MCF 10A (cell line): ENCODE measurements around the gene UNC93A. TPM values are rescaled to one million over a fixed set of nuclear protein-coding genes. Genes with fewer than 3 reads are reported as not detected.
"Not testable (repeated sequence)": the region's sequence is repeated elsewhere in the genome, so short reads cannot be mapped to it uniquely, and the experiment has no call there.

Experiments
- BruUV-seq: library from RNA; stranded (reverse); fragments of 400-500 nt; replicated peaks from 2 replicates; lab custom pipeline; 2021; lab: Mats Ljungman, UMichigan
- CTCF ChIA-PET: fragments of 300-600 bp; sonication (Branson Sonifier 250); formaldehyde crosslinking; extraction: SDS; loops from one replicate; lab custom pipeline; 2021; ENCODE audit warnings: antibody characterized with exemption, inconsistent platforms; lab: Yijun Ruan, JAX
- POLR2A ChIA-PET: fragments of 300-600, 350-650 bp; sonication (Branson Sonifier 250); formaldehyde crosslinking; extraction: SDS; loops from one replicate; lab custom pipeline; 2020; ENCODE audit warnings: antibody characterized with exemption, inconsistent platforms; lab: Yijun Ruan, JAX
- DNase-seq: peaks from one replicate; pipeline ENCODE4 v3.0.0-alpha.2; 2018; ENCODE audit not compliant: unreplicated experiment
- H3K27ac Mint-ChIP-seq: one replicate; pipeline ENCODE4 v1.8.0; 2022; ENCODE audit warnings: mild to moderate bottlenecking, low read depth, mixed read lengths; ENCODE audit not compliant: unreplicated experiment
- H3K27me3 Mint-ChIP-seq: one replicate; pipeline ENCODE4 v1.8.0; 2022; ENCODE audit warnings: mixed read lengths; ENCODE audit not compliant: insufficient read depth, unreplicated experiment
- H3K36me3 Mint-ChIP-seq: one replicate; pipeline ENCODE4 v1.8.0; 2022; ENCODE audit warnings: mild to moderate bottlenecking, moderate library complexity, mixed read lengths; ENCODE audit not compliant: insufficient read depth, unreplicated experiment
- H3K4me1 Mint-ChIP-seq: one replicate; pipeline ENCODE4 v1.8.0; 2022; ENCODE audit warnings: mixed read lengths; ENCODE audit not compliant: insufficient read depth, unreplicated experiment
- H3K4me3 Mint-ChIP-seq: one replicate; pipeline ENCODE4 v1.8.0; 2022; ENCODE audit warnings: mild to moderate bottlenecking, moderate library complexity, mixed read lengths; ENCODE audit not compliant: unreplicated experiment
- H3K9me3 Mint-ChIP-seq: one replicate; pipeline ENCODE4 v1.8.0; 2022; ENCODE audit warnings: mixed read lengths; ENCODE audit not compliant: unreplicated experiment
- CTCF ChIP-seq: fragments of 200-600 bp; IDR thresholded peaks from one replicate; pipeline ENCODE4 v1.8.0; 2022; ENCODE audit warnings: antibody characterized with exemption, mild to moderate bottlenecking; ENCODE audit not compliant: unreplicated experiment
- intact Hi-C: fragments of 100-400 bp; cut with micrococcal nuclease; formaldehyde crosslinking; loops from 2 replicates; pipeline ENCODE4 v1.14.1; 2022
- total RNA-seq: library from RNA; stranded (reverse); gene quantifications from 2 replicates; pipeline ENCODE4 v1.2.3, GENCODE V29; 2022

Gene UNC93A
- total RNA-seq, 1 experiment from 2014 or later, result not detected

GRCh38 chr6:167351656-167352345 is 60.7 kb downstream of the UNC93A start:
- ChIA-PET POLR2A (no interaction called here), CTCF (interaction anchor here (0.6 to 2.3 kb wide), 4 partner anchors 11 to 391 kb away, joined by 3 to 11 read pairs (median 3); no protein-coding TSS in a partner anchor)
- Mint-ChIP-seq H3K4me1 (no peaks in the 10 kb centered on the region), H3K27ac (no peak overlapping the region), H3K4me3 (peak overlapping the region; percentile 14), H3K36me3 (no peaks in the 10 kb centered on the region), H3K9me3 (no peaks in the 10 kb centered on the region), H3K27me3 (peaks cover 60% of the 10 kb centered on the region)
- TF ChIP-seq CTCF, result no peak
- no TSS peak for BruUV-seq
- no peak for DNase-seq
- intact Hi-C loops, result loop anchor here (10.0 kb wide), 1 partner anchor 137 kb away; no protein-coding TSS in a partner anchor

GRCh38 chr6:167356874-167357273 is 65.8 kb downstream of the UNC93A start:
- H3K4me3 Mint-ChIP-seq, result no peak overlapping the region
- no peak overlapping the region for H3K27ac Mint-ChIP-seq
- ChIA-PET CTCF (no interaction called here), POLR2A (no interaction called here)
- H3K9me3 Mint-ChIP-seq, result no peaks in the 10 kb centered on the region
- H3K4me1 Mint-ChIP-seq, result no peaks in the 10 kb centered on the region
- TF ChIP-seq CTCF, result no peak
- no peak for DNase-seq
- BruUV-seq, result no TSS peak
- H3K36me3 Mint-ChIP-seq, result no peaks in the 10 kb centered on the region
- H3K27me3 Mint-ChIP-seq, result peaks cover 65% of the 10 kb centered on the region
- intact Hi-C loops, result loop anchor here (10.0 kb wide), 1 partner anchor 142 kb away; no protein-coding TSS in a partner anchor

- H3K36me3 Mint-ChIP-seq, CTCF ChIA-PET, H3K9me3 Mint-ChIP-seq, H3K4me1 Mint-ChIP-seq, POLR2A ChIA-PET, BruUV-seq, H3K4me3 Mint-ChIP-seq, H3K27ac Mint-ChIP-seq, DNase-seq: not testable (repeated sequence)
- H3K27me3 Mint-ChIP-seq, result peaks cover 68% of the 10 kb centered on the region
- intact Hi-C loops, result loop anchor here (10.0 kb wide), 1 partner anchor 144 kb away; no protein-coding TSS in a partner anchor
Observed at GRCh38 chr6:167358394-167358793, 67.3 kb downstream of the UNC93A start.

GRCh38 chr6:167361170-167361569 is 70.1 kb downstream of the UNC93A start:
- DNase-seq, H3K4me3 Mint-ChIP-seq, H3K27ac Mint-ChIP-seq, POLR2A ChIA-PET, H3K9me3 Mint-ChIP-seq, H3K4me1 Mint-ChIP-seq, intact Hi-C loops, BruUV-seq, H3K36me3 Mint-ChIP-seq: not testable (repeated sequence)
- H3K27me3 Mint-ChIP-seq, result peaks cover 72% of the 10 kb centered on the region
- CTCF ChIA-PET, result interaction anchor here (0.6 to 0.7 kb wide), 2 partner anchors 124 to 207 kb away, joined by 3 to 4 read pairs; no protein-coding TSS in a partner anchor

Other genes with a start within 250 kb of the UNC93A start
- not detected in 2 replicates for gene CCR6, start 168.2 kb upstream of the UNC93A start, total RNA-seq
- not detected in 2 replicates for gene GPR31, start 133.3 kb upstream of the UNC93A start, total RNA-seq
- gene TTLL2, start 33.8 kb downstream of the UNC93A start, total RNA-seq, result not detected in 2 replicates